GM18511 (cell line): Measurements from ENCODE around the gene ARHGAP18.
"Not testable (repeated sequence)": the region's sequence is repeated elsewhere in the genome, so short reads cannot be mapped to it uniquely, and the experiment has no call there.

Source experiments
- ATAC-seq: cut with Tn5 transposase; IDR thresholded peaks from one replicate; pipeline ENCODE4 v1.9.1; 2021; ENCODE audit warnings: mild to moderate bottlenecking, moderate library complexity; ENCODE audit not compliant: unreplicated experiment

Gene ARHGAP18

GRCh38 chr6:129597023-129597713, 112.8 kb downstream of the ARHGAP18 start:
- ATAC-seq = peak; percentile 48

- ATAC-seq = no peak
These were observed 113.5 kb downstream of the ARHGAP18 start for GRCh38 chr6:129596522-129596921.

- no peak for ATAC-seq
These were observed 116.8 kb downstream of the ARHGAP18 start for GRCh38 chr6:129593233-129593564.

GRCh38 chr6:129592516-129593232, 117.3 kb downstream of the ARHGAP18 start:
- no peak for ATAC-seq

GRCh38 chr6:129590408-129591022, 119.5 kb downstream of the ARHGAP18 start:
- ATAC-seq = no peak

- ATAC-seq = no peak
These were observed 123.2 kb downstream of the ARHGAP18 start for GRCh38 chr6:129586815-129587214.

GRCh38 chr6:129583866-129584265, 126.1 kb downstream of the ARHGAP18 start:
- no peak for ATAC-seq

GRCh38 chr6:129578315-129578714, 131.7 kb downstream of the ARHGAP18 start:
- ATAC-seq = no peak

GRCh38 chr6:129577691-129578090, 132.3 kb downstream of the ARHGAP18 start:
- no peak for ATAC-seq

- no peak for ATAC-seq
These were observed 133.5 kb downstream of the ARHGAP18 start for GRCh38 chr6:129576456-129576855.

- ATAC-seq = no peak
These were observed 134.4 kb downstream of the ARHGAP18 start for GRCh38 chr6:129575378-129576118.

GRCh38 chr6:129574605-129575004, 135.4 kb downstream of the ARHGAP18 start:
- ATAC-seq = not testable (repeated sequence)

GRCh38 chr6:129570929-129571328, 139.0 kb downstream of the ARHGAP18 start:
- not testable (repeated sequence) for ATAC-seq

GRCh38 chr6:129568015-129568414, 142.0 kb downstream of the ARHGAP18 start:
- no peak for ATAC-seq

GRCh38 chr6:129567374-129567773, 142.6 kb downstream of the ARHGAP18 start:
- no peak for ATAC-seq

- no peak for ATAC-seq
These were observed 144.2 kb downstream of the ARHGAP18 start for GRCh38 chr6:129565811-129566210.

- ATAC-seq = no peak
These were observed 144.6 kb downstream of the ARHGAP18 start for GRCh38 chr6:129565366-129565765.

GRCh38 chr6:129558248-129558647, 151.7 kb downstream of the ARHGAP18 start:
- ATAC-seq = no peak

GRCh38 chr6:129555206-129555832, 154.7 kb downstream of the ARHGAP18 start:
- no peak for ATAC-seq

- no peak for ATAC-seq
These were observed 157.6 kb downstream of the ARHGAP18 start for GRCh38 chr6:129552413-129552812.

GRCh38 chr6:129551486-129551885, 158.5 kb downstream of the ARHGAP18 start:
- ATAC-seq = no peak
